Transverse colon (tissue), 4 donors: ENCODE data around the gene GNA14. TPM values are rescaled to one million over a fixed set of nuclear protein-coding genes. Genes with fewer than 3 reads are reported as not detected.

Experiments
- DNase-seq: peaks from one replicate; pipeline ENCODE4 v3.0.0-alpha.2; 2019
- H3K27ac ChIP-seq, 4 donors: fragments of 200-600 bp; sonication (generic); 2 replicates each; pipeline ENCODE4 v1.5.1; 2016 to 2018; ENCODE audit warnings: inconsistent platforms in 4 of 4
- H3K27me3 ChIP-seq: fragments of 200-600 bp; sonication (generic); 2 replicates; pipeline ENCODE4 v1.5.1; 2017; ENCODE audit warnings: inconsistent platforms
- H3K36me3 ChIP-seq, 4 donors: fragments of 200-600 bp; sonication (generic); 2 replicates each; pipeline ENCODE4 v1.5.1; 2017 to 2019; ENCODE audit warnings: inconsistent platforms in 4 of 4
- H3K4me1 ChIP-seq, 4 donors: fragments of 200-600 bp; sonication (generic); 2 replicates each; pipeline ENCODE4 v1.5.1; 2017 to 2020; ENCODE audit warnings: inconsistent platforms in 4 of 4
- H3K4me3 ChIP-seq, 4 donors: fragments of 200-600 bp; sonication (generic); 1 replicate in 1 of 4; 2 replicates in 3 of 4; pipeline versions ENCODE4 v1.5.1 to v1.6.1; 2017 to 2019; ENCODE audit warnings: inconsistent platforms in 4 of 4
- H3K9me3 ChIP-seq, 2 donors: fragments of 200-600 bp; sonication (generic); 2 replicates each; pipeline ENCODE4 v1.5.1; 2017 to 2019; ENCODE audit warnings: inconsistent platforms in 2 of 2
- EP300 ChIP-seq: sonication (generic); formaldehyde crosslinking; IDR thresholded peaks from one replicate; pipeline ENCODE4 v1.6.1; 2017; ENCODE audit warnings: antibody characterized with exemption, low read depth
- POLR2A ChIP-seq: fragments of 450-650 bp; IDR thresholded peaks from one replicate; pipeline ENCODE4 v1.6.1; 2016; ENCODE audit warnings: antibody characterized with exemption, mild to moderate bottlenecking, moderate library complexity
- POLR2AphosphoS5 ChIP-seq, 3 donors: sonication (generic); formaldehyde crosslinking; IDR thresholded peaks; one replicate each; pipeline ENCODE4 v1.6.1; 2016; ENCODE audit warnings: antibody characterized with exemption in 3 of 3
- WGBS, 2 donors: methylation state at CpG; one replicate each; pipeline ENCODE4 v1.1.5; 2018; ENCODE audit warnings: low coverage in 1 of 2; 5-methylcytosine and 5-hydroxymethylcytosine counted together
- in situ Hi-C, 4 donors: fragments of 200-750 bp; cut with MboI; loops; one replicate each; pipeline versions ENCODE4 v1.15.0 to v1.15.1; 2017; ENCODE audit warnings: low sequenced_read_pairs in 3 of 4, low pct_ligation_motif_present in 1 of 4, low pct_unique_long_range_greater_than_20kb in 1 of 4
- intact Hi-C: fragments of 100-400 bp; cut with DNase I; formaldehyde crosslinking; loops from one replicate; pipeline ENCODE4 v1.15.1; 2023; ENCODE audit warnings: low total_unique reads
- total RNA-seq, 4 donors: library from RNA; depleted of rRNA; stranded (reverse); fragments of >200 nt; gene quantifications; one replicate each; pipeline ENCODE4 v1.1.0, GENCODE V29; 2016
- TF ChIP-seq, protein P1 (sequence below), 5 experiments: fragments of 200-600 bp in 3 of 5; fragments of 450-650 bp in 2 of 5; sonication (generic) in 3 of 5; IDR thresholded peaks; 1 replicate in 2 of 5; 2 replicates in 3 of 5; pipeline ENCODE4 v1.5.1; 2016 to 2017; ENCODE audit warnings: antibody characterized with exemption in 5 of 5, inconsistent platforms in 3 of 5, mild to moderate bottlenecking in 2 of 5, moderate library complexity in 1 of 5

The GNA14 gene
- total RNA-seq, 4 donors from 2014 or later = 9.4 to 64.9 (median 16.9) TPM

DNA sequence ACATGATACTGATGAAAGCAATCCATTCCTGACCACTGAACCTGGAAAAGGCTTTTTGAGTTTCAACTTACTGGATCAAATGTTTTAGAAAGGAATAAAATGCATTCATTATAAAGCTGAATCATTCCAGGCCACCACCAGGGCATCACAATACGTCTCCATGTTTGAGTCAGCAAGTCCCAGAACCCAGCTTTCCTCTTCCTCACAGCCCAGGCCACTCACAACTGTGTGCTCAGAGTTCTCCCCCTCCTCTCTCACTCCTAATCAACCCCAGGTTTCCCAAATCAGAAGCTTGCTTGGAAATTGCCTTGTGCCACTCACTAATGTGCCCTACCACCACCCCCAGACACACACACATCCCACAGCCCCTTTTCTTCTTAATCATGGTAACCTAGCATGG lies 91.7 kb downstream of the GNA14 start:
- intact Hi-C loops = no loop called here
- no peaks in the 10 kb centered on the region for H3K9me3 ChIP-seq
- no peak for TF ChIP-seq POLR2A
- TF ChIP-seq POLR2AphosphoS5 (IDR thresholded peaks at IDR 0.05) = no peak
- TF ChIP-seq, protein P1, sequence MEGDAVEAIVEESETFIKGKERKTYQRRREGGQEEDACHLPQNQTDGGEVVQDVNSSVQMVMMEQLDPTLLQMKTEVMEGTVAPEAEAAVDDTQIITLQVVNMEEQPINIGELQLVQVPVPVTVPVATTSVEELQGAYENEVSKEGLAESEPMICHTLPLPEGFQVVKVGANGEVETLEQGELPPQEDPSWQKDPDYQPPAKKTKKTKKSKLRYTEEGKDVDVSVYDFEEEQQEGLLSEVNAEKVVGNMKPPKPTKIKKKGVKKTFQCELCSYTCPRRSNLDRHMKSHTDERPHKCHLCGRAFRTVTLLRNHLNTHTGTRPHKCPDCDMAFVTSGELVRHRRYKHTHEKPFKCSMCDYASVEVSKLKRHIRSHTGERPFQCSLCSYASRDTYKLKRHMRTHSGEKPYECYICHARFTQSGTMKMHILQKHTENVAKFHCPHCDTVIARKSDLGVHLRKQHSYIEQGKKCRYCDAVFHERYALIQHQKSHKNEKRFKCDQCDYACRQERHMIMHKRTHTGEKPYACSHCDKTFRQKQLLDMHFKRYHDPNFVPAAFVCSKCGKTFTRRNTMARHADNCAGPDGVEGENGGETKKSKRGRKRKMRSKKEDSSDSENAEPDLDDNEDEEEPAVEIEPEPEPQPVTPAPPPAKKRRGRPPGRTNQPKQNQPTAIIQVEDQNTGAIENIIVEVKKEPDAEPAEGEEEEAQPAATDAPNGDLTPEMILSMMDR (IDR thresholded peaks at IDR 0.05) = no peak
- TF ChIP-seq EP300 = no peak
- peaks cover 0 to 7% (median 0%) of the 10 kb centered on the region in 4 donors for H3K4me1 ChIP-seq
- H3K36me3 ChIP-seq = no peaks in the 10 kb centered on the region
- no peak overlapping the region for H3K27ac ChIP-seq
- no peaks in the 10 kb centered on the region for H3K27me3 ChIP-seq
- no peak for DNase-seq
- WGBS, 2 donors = 66 to 67% methylated on average over 1 of the region's 1 CpG
- in situ Hi-C loops = no loop called here
- H3K4me3 ChIP-seq = no peak overlapping the region

DNA sequence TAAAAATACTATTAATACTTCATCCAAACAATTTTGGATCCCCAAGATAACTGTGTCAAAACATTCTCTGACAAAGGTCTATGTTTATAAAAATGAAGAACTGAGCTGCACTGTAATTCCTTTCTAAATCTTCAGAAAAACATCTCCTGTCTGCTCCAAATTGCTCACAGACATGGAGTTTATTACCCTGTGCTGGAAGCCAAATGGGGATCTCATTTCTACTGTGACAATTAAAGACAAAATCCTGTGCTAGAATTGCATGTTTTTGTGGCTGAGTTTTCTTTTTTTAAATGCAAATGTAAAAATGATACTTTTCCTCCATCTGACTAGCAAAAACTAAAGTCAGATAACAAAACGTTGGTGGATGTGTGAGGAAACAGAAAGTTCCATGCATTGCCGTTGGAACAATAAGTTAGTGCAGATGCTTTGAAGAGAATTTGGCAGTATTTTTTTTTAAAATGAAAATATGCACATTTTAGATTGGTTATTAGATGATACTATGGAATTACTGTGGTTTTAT lies 93.5 kb downstream of the GNA14 start:
- Histone ChIP-seq H3K4me3 (no peak overlapping the region), H3K36me3 (no peaks in the 10 kb centered on the region), H3K27me3 (no peaks in the 10 kb centered on the region), H3K27ac (no peak overlapping the region), H3K4me1 (peaks cover 0 to 7% (median 0%) of the 10 kb centered on the region in 4 donors), H3K9me3 (no peaks in the 10 kb centered on the region)
- in situ Hi-C loops (no loop called here), intact Hi-C loops (no loop called here)
- TF ChIP-seq, protein P1 (IDR thresholded peaks at IDR 0.05) = no peak
- TF ChIP-seq POLR2A = no peak
- TF ChIP-seq EP300 = no peak
- TF ChIP-seq POLR2AphosphoS5 (IDR thresholded peaks at IDR 0.05) = no peak
- 40 to 41% methylated on average over 2 of the region's 2 CpGs for WGBS, 2 donors
- no peak for DNase-seq

DNA sequence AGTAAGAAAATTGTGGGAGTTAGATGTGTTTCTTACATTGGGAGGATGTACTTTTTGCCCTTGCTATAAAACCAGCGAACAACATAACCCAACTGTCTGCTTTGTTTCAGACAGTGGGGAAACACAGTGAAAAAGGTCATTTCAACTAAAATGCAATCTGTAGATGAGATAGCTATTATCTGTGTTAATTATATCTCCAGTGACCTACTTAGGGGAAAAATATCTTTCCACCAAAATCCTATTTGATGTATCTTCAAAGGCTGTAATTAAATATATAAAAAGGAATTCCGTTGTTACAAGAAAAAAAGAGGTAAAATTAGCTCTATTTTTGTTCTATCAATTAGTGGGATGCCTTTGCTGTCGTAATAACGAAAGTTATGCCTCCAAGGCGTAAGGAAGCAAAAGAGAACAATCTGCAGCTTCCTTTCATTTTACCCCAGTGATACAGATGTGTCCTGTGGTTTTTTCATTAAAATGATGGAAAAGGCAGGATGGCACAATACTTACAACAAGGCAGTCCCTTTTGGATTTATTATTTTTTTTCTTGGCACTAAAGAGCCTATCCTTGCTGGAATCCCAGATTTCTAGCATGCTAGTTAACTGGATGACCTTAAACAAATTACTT lies 100.9 kb downstream of the GNA14 start:
- Histone ChIP-seq H3K4me1 (no peaks in the 10 kb centered on the region), H3K27ac (no peak overlapping the region), H3K27me3 (no peaks in the 10 kb centered on the region), H3K4me3 (no peak overlapping the region), H3K9me3 (no peaks in the 10 kb centered on the region), H3K36me3 (no peaks in the 10 kb centered on the region)
- in situ Hi-C loops (no loop called here), intact Hi-C loops (no loop called here)
- no peak for TF ChIP-seq POLR2A
- TF ChIP-seq, protein P1 (IDR thresholded peaks at IDR 0.05) = no peak
- TF ChIP-seq EP300 = no peak
- TF ChIP-seq POLR2AphosphoS5 (IDR thresholded peaks at IDR 0.05) = no peak
- DNase-seq = no peak
- 85 to 91% methylated on average over 5 of the region's 5 CpGs for WGBS, 2 donors

DNA sequence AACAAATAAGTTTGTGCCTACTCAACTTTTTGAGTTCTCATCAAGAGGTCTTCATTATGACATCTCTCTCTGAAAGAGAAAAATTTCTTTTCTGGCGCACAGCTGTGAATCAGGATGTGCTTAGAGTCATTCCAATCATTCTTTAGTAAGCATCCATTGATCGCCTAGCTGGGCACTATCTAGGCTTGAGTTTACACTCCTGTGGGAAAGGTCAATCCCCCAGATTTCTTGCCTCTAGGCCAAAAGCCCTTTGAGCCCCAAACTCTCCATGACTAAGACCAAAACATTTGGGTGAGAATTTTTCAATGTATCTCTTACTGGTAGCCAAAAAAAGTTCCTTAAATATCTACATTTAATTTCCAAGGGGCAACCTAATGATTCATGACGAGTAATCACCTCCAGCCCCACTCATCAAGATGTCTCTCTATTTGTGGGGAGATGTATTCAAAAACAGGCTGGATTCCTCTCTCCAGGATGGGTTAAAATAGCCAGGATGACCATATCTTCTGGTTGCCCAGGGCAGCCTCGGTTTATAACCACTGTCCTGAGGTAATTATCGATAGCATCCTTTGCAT lies 101.7 kb downstream of the GNA14 start:
- Histone ChIP-seq H3K36me3 (no peaks in the 10 kb centered on the region), H3K27ac (no peak overlapping the region), H3K4me1 (no peaks in the 10 kb centered on the region), H3K27me3 (no peaks in the 10 kb centered on the region), H3K9me3 (peaks cover 6 to 7% of the 10 kb centered on the region in 2 donors), H3K4me3 (no peak overlapping the region)
- TF ChIP-seq POLR2AphosphoS5 (IDR thresholded peaks at IDR 0.05) = no peak
- TF ChIP-seq POLR2A = no peak
- TF ChIP-seq, protein P1 (IDR thresholded peaks at IDR 0.05) = no peak
- TF ChIP-seq EP300 = no peak
- no peak for DNase-seq
- intact Hi-C loops (no loop called here), in situ Hi-C loops (no loop called here)
- WGBS, 2 donors = 91 to 92% methylated on average over 5 of the region's 5 CpGs
